NB4 (cell line): ENCODE measurements around the gene DGLUCY.
A peak's percentile ranks its signal among the peaks of the same experiment; 100 is the strongest.

Experiments
- POLR2A ChIP-seq: IDR thresholded peaks from 2 replicates; pipeline ENCODE4 v1.6.1; 2011; ENCODE audit warnings: mild to moderate bottlenecking; ENCODE audit not compliant: insufficient read length; ENCODE audit errors: extremely low read depth
- TF ChIP-seq, protein P1 (sequence below): IDR thresholded peaks from one replicate; pipeline ENCODE4 v1.5.1; 2012; ENCODE audit warnings: low read depth, low read length
- TF ChIP-seq, protein P2 (sequence below): IDR thresholded peaks from 2 replicates; pipeline ENCODE4 v1.6.1; 2011; ENCODE audit warnings: low read depth, low read length

DNA sequence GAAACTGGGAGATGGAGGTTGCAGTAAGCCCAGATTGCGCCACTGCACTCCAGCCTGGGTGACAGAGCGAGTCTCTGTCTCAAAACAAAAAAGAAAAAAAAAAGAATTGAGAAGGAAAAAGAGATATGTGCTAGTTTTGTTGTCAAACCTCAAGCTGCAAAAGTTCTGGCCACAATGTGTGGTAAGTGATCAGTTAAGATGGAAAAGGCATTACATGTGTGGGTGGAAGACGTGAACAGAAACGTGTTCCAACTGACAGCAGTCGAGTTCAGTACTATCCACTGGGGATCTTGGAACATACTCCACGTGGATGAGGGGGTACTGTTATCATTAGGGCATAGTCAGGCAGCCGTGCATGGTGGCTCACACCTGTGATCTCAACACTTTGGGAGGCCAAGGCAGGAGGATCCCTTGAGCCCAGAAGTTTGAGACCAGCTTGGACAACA lies 113.3 kb downstream of the DGLUCY start:
- TF ChIP-seq, protein P1, sequence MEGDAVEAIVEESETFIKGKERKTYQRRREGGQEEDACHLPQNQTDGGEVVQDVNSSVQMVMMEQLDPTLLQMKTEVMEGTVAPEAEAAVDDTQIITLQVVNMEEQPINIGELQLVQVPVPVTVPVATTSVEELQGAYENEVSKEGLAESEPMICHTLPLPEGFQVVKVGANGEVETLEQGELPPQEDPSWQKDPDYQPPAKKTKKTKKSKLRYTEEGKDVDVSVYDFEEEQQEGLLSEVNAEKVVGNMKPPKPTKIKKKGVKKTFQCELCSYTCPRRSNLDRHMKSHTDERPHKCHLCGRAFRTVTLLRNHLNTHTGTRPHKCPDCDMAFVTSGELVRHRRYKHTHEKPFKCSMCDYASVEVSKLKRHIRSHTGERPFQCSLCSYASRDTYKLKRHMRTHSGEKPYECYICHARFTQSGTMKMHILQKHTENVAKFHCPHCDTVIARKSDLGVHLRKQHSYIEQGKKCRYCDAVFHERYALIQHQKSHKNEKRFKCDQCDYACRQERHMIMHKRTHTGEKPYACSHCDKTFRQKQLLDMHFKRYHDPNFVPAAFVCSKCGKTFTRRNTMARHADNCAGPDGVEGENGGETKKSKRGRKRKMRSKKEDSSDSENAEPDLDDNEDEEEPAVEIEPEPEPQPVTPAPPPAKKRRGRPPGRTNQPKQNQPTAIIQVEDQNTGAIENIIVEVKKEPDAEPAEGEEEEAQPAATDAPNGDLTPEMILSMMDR = no peak
- TF ChIP-seq POLR2A = no peak
- TF ChIP-seq, protein P2, sequence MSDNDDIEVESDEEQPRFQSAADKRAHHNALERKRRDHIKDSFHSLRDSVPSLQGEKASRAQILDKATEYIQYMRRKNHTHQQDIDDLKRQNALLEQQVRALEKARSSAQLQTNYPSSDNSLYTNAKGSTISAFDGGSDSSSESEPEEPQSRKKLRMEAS = peak; percentile 56
